Right lobe of liver (tissue), 6 donors: ENCODE results near the gene RCCD1. TPM values are rescaled to one million over a fixed set of nuclear protein-coding genes. Genes with fewer than 3 reads are reported as not detected.

Experiments
- ATAC-seq, 4 donors: fragments of 200-7000 bp; cut with Tn5 transposase; one replicate each; pipeline ENCODE4 v1.9.1; 2020; ENCODE audit warnings: mild to moderate bottlenecking in 4 of 4, moderate library complexity in 4 of 4
- DNase-seq, 3 donors: peaks; one replicate each; pipeline ENCODE4 v3.0.0-alpha.2; 2020
- H3K27ac ChIP-seq, 3 donors: fragments of 200-600 bp; one replicate each; pipeline ENCODE4 v1.8.0; 2022
- H3K27me3 ChIP-seq, 2 donors: fragments of 200-600 bp; one replicate each; pipeline ENCODE4 v1.8.0; 2022
- H3K36me3 ChIP-seq, 4 donors: fragments of 200-600 bp; sonication (generic) in 1 of 4; one replicate each; pipeline versions ENCODE4 v1.5.1 to v1.8.0; 2017 to 2022; ENCODE audit warnings: control low read depth in 1 of 4
- H3K4me1 ChIP-seq, 4 donors: fragments of 200-600 bp; sonication (generic) in 1 of 4; one replicate each; pipeline versions ENCODE4 v1.5.1 to v1.8.0; 2017 to 2022; ENCODE audit warnings: control low read depth in 1 of 4
- H3K4me3 ChIP-seq, 3 donors: fragments of 200-600 bp; one replicate each; pipeline ENCODE4 v1.8.0; 2022
- H3K9me3 ChIP-seq, 4 donors: fragments of 200-600 bp; sonication (generic) in 1 of 4; one replicate each; pipeline versions ENCODE4 v1.5.1 to v1.8.0; 2017 to 2022; ENCODE audit warnings: control low read depth in 1 of 4
- CTCF ChIP-seq, 4 donors: fragments of 200-600 bp in 3 of 4; fragments of 450-650 bp in 1 of 4; IDR thresholded peaks; one replicate each; pipeline versions ENCODE4 v1.5.1 to v1.8.0; 2016 to 2022; ENCODE audit warnings: antibody characterized with exemption in 4 of 4, mild to moderate bottlenecking in 2 of 4
- POLR2A ChIP-seq: fragments of 450-650 bp; IDR thresholded peaks from one replicate; pipeline ENCODE4 v1.6.1; 2017; ENCODE audit warnings: antibody characterized with exemption, mild to moderate bottlenecking
- WGBS: methylation state at CpG from one replicate; pipeline ENCODE4 v1.1.6; 2018; ENCODE audit warnings: low coverage, low lambda C conversion rate; ENCODE audit not compliant: insufficient coverage; ENCODE audit errors: missing lambda C conversion rate; 5-methylcytosine and 5-hydroxymethylcytosine counted together
- intact Hi-C, 2 donors: fragments of 100-400 bp; cut with DNase I; formaldehyde crosslinking; loops; one replicate each; pipeline versions ENCODE4 v1.11.2 to v1.14.1; 2022
- total RNA-seq, 6 experiments: library from RNA; depleted of rRNA in 2 of 6; stranded (reverse); fragments of >200 nt in 2 of 6; fragmentation: NEBNext Ultra II Directional in 3 of 6; extraction: Animal tissue kit (Norgen Biotek cat#: 25700) in 3 of 6; gene quantifications; one replicate each; pipeline versions ENCODE4 v1.1.0 to v1.2.4, GENCODE V29; 2016 to 2023
- donor health status: DM: no; HTN: yes; CAD: no.
- donor health status: DM: no; HTN: no; CAD: no.
- donor health status: DM: no; HTN: no; CAD: no.
- donor health status: DM: no; HTN: yes; CAD: no.
- donor health status: DM: no; HTN: yes; CAD: no.

Gene RCCD1
- total RNA-seq, 6 experiments from 2014 or later, result 4.8 to 7.9 (median 6.6) TPM

- H3K4me3 ChIP-seq, result no peak overlapping the region
- no peaks in the 10 kb centered on the region for H3K27me3 ChIP-seq
- TF ChIP-seq CTCF (IDR thresholded peaks at IDR 0.05), result no peak
- TF ChIP-seq POLR2A, result no peak
- DNase-seq, result peak in 2 of 3 donors; percentile 43 to 55
- peaks cover 8 to 83% (median 54%) of the 10 kb centered on the region in 4 donors for H3K36me3 ChIP-seq
- peaks cover 0 to 18% (median 0%) of the 10 kb centered on the region in 4 donors for H3K4me1 ChIP-seq
- peak overlapping the region in 2 of 3 donors; percentile 16 to 73 for H3K27ac ChIP-seq
- WGBS, result 80% methylated on average over 9 of the region's 11 CpGs
- no peak for ATAC-seq
- H3K9me3 ChIP-seq, result no peaks in the 10 kb centered on the region
- intact Hi-C loops, result loop anchor here in 1 of 2 donors (10.0 kb wide), 1 partner anchor 272 kb away; no protein-coding TSS in a partner anchor
Observed at GRCh38 chr15:90916461-90916860, 38.2 kb upstream of the RCCD1 start.

GRCh38 chr15:90917569-90917968, 37.1 kb upstream of the RCCD1 start:
- no peaks in the 10 kb centered on the region for H3K27me3 ChIP-seq
- no peak for ATAC-seq
- 90% methylated on average over 12 of the region's 12 CpGs for WGBS
- intact Hi-C loops, result loop anchor here in 1 of 2 donors (10.0 kb wide), 1 partner anchor 273 kb away; no protein-coding TSS in a partner anchor
- DNase-seq, result peak in 1 of 3 donors; percentile 50
- no peaks in the 10 kb centered on the region for H3K9me3 ChIP-seq
- no peak overlapping the region for H3K27ac ChIP-seq
- no peak for TF ChIP-seq CTCF (IDR thresholded peaks at IDR 0.05)
- no peak for TF ChIP-seq POLR2A
- peaks cover 8 to 72% (median 46%) of the 10 kb centered on the region in 4 donors for H3K36me3 ChIP-seq
- peaks cover 0 to 18% (median 0%) of the 10 kb centered on the region in 4 donors for H3K4me1 ChIP-seq
- H3K4me3 ChIP-seq, result no peak overlapping the region

- ATAC-seq, result no peak
- WGBS, result 93% methylated on average over 18 of the region's 23 CpGs
- Histone ChIP-seq H3K4me3 (no peak overlapping the region), H3K9me3 (no peaks in the 10 kb centered on the region), H3K36me3 (peaks cover 8 to 66% (median 40%) of the 10 kb centered on the region in 4 donors), H3K27me3 (no peaks in the 10 kb centered on the region), H3K27ac (no peak overlapping the region), H3K4me1 (peaks cover 0 to 18% (median 0%) of the 10 kb centered on the region in 4 donors)
- intact Hi-C loops, result loop anchor here in 1 of 2 donors (10.0 kb wide), 1 partner anchor 273 kb away; no protein-coding TSS in a partner anchor
- DNase-seq, result peak in 1 of 3 donors; percentile 37
- no peak for TF ChIP-seq CTCF (IDR thresholded peaks at IDR 0.05)
- TF ChIP-seq POLR2A, result no peak
Observed at GRCh38 chr15:90918034-90918788, 36.5 kb upstream of the RCCD1 start.

GRCh38 chr15:90918835-90919234, 35.8 kb upstream of the RCCD1 start:
- Histone ChIP-seq H3K27ac (no peak overlapping the region), H3K27me3 (no peaks in the 10 kb centered on the region), H3K36me3 (peaks cover 8 to 60% (median 35%) of the 10 kb centered on the region in 4 donors), H3K9me3 (no peaks in the 10 kb centered on the region), H3K4me1 (peaks cover 0 to 18% (median 0%) of the 10 kb centered on the region in 4 donors), H3K4me3 (no peak overlapping the region)
- WGBS, result 88% methylated on average over 3 of the region's 6 CpGs
- DNase-seq, result no peak
- no peak for ATAC-seq
- intact Hi-C loops, result loop anchor here in 1 of 2 donors (10.0 kb wide), 1 partner anchor 274 kb away; no protein-coding TSS in a partner anchor
- TF ChIP-seq CTCF (IDR thresholded peaks at IDR 0.05), result no peak
- no peak for TF ChIP-seq POLR2A
